Stimulated activated memory B cell treated with anti-CD40 and anti-IgM and Interleukin-4, amounts not matched to agents 10 μg/mL and 1 μg/mL and 100 μg/mL, for 72 hours (primary cell): ENCODE data around the gene BYSL.

Experiments
- ATAC-seq: fragments of 150-1000 bp; cut with Tn5 transposase; 2 replicates; pipeline ENCODE4 v1.10.0; 2021
- H3K27ac Mint-ChIP-seq: one replicate; pipeline ENCODE4 v1.8.0; 2022; ENCODE audit warnings: mild to moderate bottlenecking, mixed read lengths
- H3K27me3 Mint-ChIP-seq: one replicate; pipeline ENCODE4 v1.8.0; 2022; ENCODE audit warnings: mixed read lengths
- H3K36me3 Mint-ChIP-seq: one replicate; pipeline ENCODE4 v1.8.0; 2022; ENCODE audit warnings: mixed read lengths
- H3K4me1 Mint-ChIP-seq: one replicate; pipeline ENCODE4 v1.8.0; 2022; ENCODE audit warnings: mixed read lengths
- H3K4me3 Mint-ChIP-seq: one replicate; pipeline ENCODE4 v1.8.0; 2022; ENCODE audit warnings: mild to moderate bottlenecking, moderate library complexity, mixed read lengths
- H3K9me3 Mint-ChIP-seq: one replicate; pipeline ENCODE4 v1.8.0; 2022; ENCODE audit warnings: mixed read lengths

Gene BYSL

GRCh38 chr6:41974281-41974825 is 53.1 kb downstream of the BYSL start:
- Mint-ChIP-seq H3K36me3 (no peaks in the 10 kb centered on the region), H3K4me3 (no peak overlapping the region), H3K4me1 (peaks cover 54% of the 10 kb centered on the region), H3K9me3 (no peaks in the 10 kb centered on the region), H3K27me3 (no peaks in the 10 kb centered on the region), H3K27ac (peak overlapping the region; percentile 81)
- no peak for ATAC-seq

- ATAC-seq = no peak
- Mint-ChIP-seq H3K27ac (peak overlapping the region; percentile 81), H3K4me3 (peak overlapping the region; percentile 3), H3K9me3 (no peaks in the 10 kb centered on the region), H3K36me3 (no peaks in the 10 kb centered on the region), H3K4me1 (peaks cover 61% of the 10 kb centered on the region), H3K27me3 (no peaks in the 10 kb centered on the region)
Measured at GRCh38 chr6:41975276-41975675, 54.0 kb downstream of the BYSL start.

GRCh38 chr6:41976794-41977484 is 55.6 kb downstream of the BYSL start:
- Mint-ChIP-seq H3K27me3 (no peaks in the 10 kb centered on the region), H3K9me3 (no peaks in the 10 kb centered on the region), H3K4me1 (peaks cover 64% of the 10 kb centered on the region), H3K36me3 (no peaks in the 10 kb centered on the region), H3K27ac (peak overlapping the region; percentile 81), H3K4me3 (no peak overlapping the region)
- peak; percentile 84 for ATAC-seq
